ENCODE measurements around the gene UPF2.

DNA sequence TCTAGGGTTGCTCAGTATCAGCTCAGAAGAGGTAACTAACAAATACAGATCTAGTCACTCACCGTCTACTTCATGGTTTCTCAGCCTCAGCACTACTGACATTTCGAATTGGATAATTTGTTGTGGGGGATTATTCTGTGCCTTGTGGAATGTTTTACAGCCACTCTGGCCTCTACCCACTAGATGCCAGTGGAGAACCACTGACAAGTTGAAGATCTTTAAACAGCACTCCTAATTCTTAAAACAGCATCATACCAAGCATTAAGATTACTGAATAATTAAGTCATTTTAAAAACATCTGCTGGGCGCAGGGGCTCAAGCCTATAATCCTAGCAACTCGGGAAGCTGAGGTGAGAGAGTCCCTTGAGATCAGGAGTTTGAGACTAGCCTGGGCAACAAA lies 82.6 kb downstream of the UPF2 start:
- TF ChIP-seq, protein P1, sequence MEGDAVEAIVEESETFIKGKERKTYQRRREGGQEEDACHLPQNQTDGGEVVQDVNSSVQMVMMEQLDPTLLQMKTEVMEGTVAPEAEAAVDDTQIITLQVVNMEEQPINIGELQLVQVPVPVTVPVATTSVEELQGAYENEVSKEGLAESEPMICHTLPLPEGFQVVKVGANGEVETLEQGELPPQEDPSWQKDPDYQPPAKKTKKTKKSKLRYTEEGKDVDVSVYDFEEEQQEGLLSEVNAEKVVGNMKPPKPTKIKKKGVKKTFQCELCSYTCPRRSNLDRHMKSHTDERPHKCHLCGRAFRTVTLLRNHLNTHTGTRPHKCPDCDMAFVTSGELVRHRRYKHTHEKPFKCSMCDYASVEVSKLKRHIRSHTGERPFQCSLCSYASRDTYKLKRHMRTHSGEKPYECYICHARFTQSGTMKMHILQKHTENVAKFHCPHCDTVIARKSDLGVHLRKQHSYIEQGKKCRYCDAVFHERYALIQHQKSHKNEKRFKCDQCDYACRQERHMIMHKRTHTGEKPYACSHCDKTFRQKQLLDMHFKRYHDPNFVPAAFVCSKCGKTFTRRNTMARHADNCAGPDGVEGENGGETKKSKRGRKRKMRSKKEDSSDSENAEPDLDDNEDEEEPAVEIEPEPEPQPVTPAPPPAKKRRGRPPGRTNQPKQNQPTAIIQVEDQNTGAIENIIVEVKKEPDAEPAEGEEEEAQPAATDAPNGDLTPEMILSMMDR (IDR thresholded peaks at IDR 0.05): no peak
- TF ChIP-seq POLR2A (IDR thresholded peaks at IDR 0.05): no peak
